GM13977 (cell line): Measurements from ENCODE around the gene PRRG2.

ENCODE experiments used
- DNase-seq: peaks from one replicate; pipeline ENCODE4 v3.0.0; 2012; ENCODE audit warnings: low spot score
- in situ Hi-C: fragments of 300-500 bp; cut with MboI; formaldehyde crosslinking; loops from one replicate; pipeline ENCODE4 v1.12.0; 2022; ENCODE audit warnings: low sequenced_read_pairs, low pct_unique_long_range_greater_than_20kb, mixed read lengths, inconsistent platforms; ENCODE audit not compliant: unreplicated experiment
- TF ChIP-seq, protein P1 (sequence below): IDR thresholded peaks from 2 replicates; pipeline ENCODE4 v1.5.1; 2012; ENCODE audit warnings: mild to moderate bottlenecking, control low read depth; ENCODE audit not compliant: insufficient read depth; ENCODE audit errors: extremely low read depth, missing control alignments

The PRRG2 gene

DNA sequence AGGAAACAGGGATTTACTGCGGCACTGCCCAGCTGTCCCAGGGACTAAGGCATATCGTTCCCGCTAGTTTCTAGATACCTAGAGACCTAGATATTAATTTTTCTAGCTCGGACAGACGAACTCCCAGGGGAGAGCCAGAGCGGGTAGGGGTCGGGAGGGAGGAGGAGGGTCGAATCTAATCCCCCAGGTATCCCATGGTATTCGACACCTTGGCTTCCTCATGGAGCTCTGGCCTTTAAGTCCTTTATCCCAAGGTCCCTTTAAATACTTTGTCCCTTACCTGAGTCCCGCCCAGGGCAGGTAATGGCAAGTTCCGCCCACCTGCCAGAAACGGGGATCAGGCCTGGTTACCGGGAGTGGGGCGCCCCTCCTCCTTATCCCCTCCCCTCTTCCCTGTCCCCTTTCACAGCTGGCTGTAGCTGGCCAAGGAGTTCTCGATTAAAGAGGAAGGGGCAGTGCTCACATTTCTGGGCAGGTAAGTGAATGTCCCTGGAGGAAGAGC, at the start of gene PRRG2:
TSS of gene PRRG2 (plus strand) at position 310 of the 502 bp plus-strand sequence. CDS start 1,904 bp downstream, outside the sequence.
- in situ Hi-C loops: no loop called here
- TF ChIP-seq, protein P1, sequence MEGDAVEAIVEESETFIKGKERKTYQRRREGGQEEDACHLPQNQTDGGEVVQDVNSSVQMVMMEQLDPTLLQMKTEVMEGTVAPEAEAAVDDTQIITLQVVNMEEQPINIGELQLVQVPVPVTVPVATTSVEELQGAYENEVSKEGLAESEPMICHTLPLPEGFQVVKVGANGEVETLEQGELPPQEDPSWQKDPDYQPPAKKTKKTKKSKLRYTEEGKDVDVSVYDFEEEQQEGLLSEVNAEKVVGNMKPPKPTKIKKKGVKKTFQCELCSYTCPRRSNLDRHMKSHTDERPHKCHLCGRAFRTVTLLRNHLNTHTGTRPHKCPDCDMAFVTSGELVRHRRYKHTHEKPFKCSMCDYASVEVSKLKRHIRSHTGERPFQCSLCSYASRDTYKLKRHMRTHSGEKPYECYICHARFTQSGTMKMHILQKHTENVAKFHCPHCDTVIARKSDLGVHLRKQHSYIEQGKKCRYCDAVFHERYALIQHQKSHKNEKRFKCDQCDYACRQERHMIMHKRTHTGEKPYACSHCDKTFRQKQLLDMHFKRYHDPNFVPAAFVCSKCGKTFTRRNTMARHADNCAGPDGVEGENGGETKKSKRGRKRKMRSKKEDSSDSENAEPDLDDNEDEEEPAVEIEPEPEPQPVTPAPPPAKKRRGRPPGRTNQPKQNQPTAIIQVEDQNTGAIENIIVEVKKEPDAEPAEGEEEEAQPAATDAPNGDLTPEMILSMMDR: no peak
- DNase-seq: no peak

DNA sequence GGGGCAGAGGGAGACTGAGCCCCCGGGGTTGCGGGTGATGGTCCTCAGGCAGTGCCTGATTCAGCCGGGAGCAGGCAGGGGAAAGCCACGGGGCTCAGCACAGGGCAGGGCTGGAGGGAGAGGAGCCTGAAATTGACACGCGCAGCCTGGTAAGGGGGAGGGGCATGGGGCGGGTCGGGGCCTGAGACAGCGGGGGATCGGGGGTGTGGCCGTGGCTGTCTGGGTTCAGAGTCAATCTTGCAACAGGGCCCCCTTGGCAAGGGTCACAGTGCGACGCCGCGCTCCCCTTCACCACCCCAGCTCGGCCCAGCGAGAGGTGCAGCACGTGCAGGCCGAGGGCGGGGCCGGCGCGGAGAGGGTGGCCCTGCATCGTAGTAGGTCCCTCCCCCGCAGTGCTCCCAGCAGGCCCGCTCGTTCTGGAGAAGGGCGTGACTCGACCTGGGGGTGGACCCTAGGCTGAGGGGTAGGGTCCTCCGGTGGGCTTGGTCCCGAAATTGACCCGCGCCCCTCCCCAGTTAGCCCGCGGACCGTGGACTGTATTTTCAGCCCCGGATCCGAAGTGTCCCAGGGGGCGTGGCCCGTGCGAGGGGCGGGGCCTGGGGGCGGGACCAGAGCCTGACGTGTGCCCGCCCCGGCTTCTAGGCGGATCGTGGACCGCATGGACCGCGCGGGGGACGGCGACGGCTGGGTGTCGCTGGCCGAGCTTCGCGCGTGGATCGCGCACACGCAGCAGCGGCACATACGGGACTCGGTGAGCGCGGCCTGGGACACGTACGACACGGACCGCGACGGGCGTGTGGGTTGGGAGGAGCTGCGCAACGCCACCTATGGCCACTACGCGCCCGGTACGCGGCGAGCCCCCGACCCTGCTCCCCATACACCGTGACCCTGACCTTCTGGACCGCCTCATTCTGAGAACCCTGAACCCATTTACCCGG, 47.3 kb upstream of the PRRG2 start:
- in situ Hi-C loops: no loop called here
- TF ChIP-seq, protein P1: peak; percentile 43
- peak; percentile 83 for DNase-seq

DNA sequence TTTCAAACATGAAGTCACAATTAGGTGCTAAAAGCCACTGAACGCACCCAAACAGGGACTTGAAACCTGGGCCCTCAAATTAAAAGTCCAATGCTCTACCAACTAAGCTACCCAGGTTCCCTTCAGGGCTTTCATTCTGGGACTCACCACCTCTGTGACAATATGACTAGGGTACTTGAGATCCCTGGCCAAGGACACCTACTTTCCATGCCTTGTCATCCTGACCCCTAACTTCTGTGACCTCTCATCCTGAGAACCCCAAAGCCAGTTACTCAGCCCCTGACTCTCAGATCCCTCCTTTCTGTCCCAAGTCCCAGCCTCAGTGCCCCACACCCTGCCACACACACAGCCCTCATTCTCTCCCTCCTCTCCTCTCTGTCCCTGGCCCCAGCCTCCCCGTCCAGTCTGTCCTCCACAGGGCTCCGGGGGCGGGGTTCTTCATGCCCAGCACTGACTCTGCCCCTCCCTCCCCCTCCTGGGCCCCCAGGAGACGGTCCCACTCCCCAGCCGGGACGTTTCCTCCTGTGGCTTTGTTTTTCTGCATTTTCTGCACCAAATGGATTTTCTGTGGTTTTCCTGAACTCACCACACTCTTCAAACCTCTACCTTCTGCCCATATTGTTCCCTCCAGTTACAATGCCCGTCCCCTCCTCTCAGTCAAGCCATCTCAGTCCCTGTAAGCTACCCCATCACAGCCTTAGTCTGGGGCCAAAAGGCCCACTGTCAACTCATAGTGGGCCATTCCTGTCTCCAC, 46.3 kb upstream of the PRRG2 start:
- no peak for DNase-seq
- in situ Hi-C loops: no loop called here
- TF ChIP-seq, protein P1: no peak

DNA sequence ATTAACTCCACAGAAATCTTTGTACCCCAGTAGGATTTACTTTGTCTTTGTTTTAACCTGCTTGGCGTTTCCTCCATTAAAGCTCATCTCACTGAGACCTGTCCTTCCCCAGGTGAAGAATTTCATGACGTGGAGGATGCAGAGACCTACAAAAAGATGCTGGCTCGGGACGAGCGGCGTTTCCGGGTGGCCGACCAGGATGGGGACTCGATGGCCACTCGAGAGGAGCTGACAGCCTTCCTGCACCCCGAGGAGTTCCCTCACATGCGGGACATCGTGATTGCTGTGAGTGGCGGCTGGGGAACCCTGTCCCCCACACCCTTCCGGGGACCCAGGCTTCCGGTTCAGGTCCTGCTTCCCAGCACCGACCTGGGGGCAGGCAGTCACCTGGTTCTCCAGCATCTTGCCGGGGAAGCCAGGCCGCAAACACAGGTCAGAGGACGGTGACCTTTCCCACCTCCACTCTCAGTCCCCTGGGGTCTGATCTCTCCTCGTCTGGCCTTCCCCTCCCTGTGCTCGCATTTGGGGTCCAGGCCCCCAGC, 44.1 kb upstream of the PRRG2 start:
- DNase-seq: no peak
- in situ Hi-C loops: no loop called here

DNA sequence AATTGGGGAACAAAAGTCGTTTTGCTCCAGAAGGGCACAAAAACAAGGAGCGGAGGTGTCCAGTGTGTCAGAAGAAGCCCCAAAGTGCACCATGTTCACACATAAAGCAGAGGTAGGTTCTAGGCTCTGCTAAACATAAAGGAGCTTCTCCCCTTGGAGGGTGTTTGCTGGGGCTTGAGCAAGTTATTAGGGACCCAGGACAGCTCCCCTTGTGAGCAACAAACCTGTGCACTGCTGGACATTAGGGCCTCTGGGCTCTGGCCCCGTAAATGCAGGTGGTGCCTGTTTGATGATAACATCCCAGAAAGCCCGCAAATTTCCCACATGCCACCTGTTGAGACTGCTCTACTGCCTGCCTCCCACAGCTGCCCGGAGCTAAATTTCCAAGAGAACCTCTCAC, 42.5 kb upstream of the PRRG2 start:
- TF ChIP-seq, protein P1: no peak

More for the DNA sequence above, 44.1 kb upstream of the PRRG2 start:
- TF ChIP-seq, protein P1: no peak

More for the DNA sequence above, 42.5 kb upstream of the PRRG2 start:
- DNase-seq: no peak
- in situ Hi-C loops: no loop called here
